OCI-M1 (cell line): ENCODE results near the gene GNAL.
"Not testable (repeated sequence)": the region's sequence is repeated elsewhere in the genome, so short reads cannot be mapped to it uniquely, and the experiment has no call there.

Experiments used
- DNase-seq: peaks from one replicate; lab custom pipeline; 2025; lab: John Stamatoyannopoulos, UW

The GNAL gene

DNA sequence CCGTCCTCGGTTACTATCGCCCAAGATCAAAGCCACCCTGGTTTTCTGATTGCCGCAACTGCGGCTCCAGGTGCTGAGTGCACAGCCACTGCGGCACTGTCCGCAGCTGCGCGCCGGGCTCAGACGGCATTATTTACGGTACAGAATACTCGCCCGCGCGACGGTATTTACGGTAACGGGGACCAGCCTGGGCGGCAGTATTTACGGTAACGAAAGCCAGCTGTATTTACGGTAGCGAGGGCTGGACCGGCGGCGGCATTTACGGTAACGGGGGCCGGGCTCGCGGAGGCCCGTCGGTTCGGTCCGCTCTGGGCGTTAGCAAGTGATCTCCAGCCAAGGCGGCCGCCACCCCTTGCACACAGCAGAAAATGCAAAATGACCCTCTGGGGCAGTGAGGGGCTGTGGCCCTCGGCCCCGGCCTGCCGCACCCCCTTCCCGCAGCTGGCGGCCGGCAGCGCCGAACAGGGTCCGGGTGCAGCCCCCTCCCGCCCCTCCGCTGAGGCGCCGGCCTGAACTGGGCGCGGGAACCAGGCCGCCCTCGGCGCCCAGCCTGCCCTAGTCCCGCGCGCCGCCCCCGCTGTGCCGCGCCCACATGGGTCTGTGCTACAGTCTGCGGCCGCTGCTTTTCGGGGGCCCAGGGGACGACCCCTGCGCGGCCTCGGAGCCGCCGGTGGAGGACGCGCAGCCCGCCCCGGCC is at the start of gene GNAL:
GNAL (plus strand) TSS at position 293 of the 697 bp plus-strand sequence; CDS start at position 593, 300 bp downstream.
- no peak for DNase-seq

DNA sequence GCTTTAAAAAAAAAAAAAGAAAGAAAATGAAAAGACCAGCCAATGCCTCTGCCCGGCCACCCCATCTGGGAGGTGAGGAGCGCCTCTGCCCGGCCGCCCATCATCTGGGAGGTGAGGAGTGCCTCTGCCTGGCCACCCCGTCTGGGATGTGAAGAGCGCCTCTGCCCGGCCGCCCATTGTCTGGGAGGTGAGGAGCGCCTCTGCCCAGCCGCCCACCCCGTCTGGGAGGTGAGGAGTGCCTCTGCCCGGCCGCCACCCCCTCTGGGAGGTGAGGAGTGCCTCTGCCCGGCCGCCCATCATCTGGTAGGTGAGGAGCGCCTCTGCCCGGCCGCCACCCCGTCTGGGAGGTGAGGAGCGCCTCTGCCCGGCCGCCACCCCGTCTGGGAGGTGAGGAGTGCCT is 41.8 kb upstream of the GNAL start:
- DNase-seq = not testable (repeated sequence)

DNA sequence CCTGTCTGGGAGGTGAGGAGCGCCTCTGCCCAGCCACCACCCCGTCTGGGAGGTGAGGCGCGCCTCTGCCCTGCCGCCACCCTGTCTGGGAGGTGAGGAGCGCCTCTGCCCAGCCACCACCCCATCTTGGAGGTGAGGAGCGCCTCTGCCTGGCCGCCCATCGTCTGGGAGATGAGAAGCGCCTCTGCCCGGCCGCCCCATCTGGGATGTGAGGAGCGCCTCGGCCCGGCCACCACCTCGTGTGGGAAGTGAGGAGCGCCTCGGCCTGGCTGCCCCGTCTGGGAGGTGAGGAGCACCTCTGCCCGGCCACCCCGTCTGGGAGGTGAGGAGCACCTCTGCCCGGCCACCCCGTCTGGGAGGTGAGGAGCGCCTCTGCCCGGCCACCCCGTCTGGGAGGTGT is 41.3 kb upstream of the GNAL start:
- DNase-seq = not testable (repeated sequence)

DNA sequence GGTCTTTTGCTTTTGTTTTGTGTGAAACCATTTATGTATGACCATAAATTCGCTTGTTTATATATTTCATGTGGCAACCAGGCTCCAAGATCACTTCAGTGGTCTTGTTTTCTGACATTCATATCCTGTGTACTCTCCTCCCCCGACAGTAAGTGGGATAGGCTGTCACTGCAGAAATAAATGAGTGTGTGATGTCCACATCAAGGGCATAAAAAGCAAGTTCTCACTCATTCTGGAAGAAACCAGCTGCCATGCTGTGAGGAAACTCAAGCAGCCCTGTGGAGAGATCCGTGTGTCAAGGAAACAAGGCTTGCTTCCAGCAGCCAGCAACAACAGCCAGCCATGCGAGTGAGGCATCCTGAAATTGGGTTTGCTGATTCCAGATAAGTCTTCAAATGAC is 39.2 kb upstream of the GNAL start:
- DNase-seq = no peak

DNA sequence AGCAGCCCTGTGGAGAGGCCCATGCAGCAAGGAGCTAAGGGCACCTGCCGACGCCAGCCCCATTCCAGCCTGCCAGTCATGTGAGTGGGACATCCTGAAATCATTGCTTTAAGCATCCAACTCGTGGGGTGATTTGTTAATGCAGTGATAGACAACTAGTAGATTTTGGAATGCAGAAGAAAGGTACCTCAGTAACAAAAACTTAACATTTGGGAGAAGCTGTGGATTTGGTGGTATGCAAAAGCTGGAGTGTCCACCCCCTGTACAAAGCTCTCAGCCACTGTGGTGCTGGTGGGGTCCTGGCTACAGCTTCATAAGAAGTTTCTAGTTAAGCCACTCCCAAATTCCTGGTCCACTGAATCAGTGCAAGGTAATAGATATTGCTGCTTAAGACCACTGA is 37.2 kb upstream of the GNAL start:
- DNase-seq = no peak

DNA sequence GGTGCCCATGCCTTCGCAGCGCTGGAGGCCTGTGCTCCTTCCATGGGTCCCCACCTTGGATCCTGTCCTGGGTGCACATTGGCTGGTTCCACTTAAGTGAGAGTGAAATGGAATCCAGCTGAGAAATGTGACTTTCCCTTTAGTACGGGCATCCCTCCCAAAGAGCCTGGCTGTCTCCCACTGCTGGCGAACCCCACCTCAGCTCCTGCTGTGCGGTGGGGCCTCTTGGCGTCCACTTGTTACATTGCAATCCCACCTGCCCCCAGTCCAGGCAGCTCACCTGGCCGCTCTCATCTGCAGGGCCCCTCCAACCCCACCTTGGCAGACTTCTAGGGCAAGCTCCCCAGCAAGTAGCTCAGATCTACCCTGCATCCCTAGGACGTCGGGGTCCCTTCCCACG is 35.5 kb upstream of the GNAL start:
- no peak for DNase-seq

DNA sequence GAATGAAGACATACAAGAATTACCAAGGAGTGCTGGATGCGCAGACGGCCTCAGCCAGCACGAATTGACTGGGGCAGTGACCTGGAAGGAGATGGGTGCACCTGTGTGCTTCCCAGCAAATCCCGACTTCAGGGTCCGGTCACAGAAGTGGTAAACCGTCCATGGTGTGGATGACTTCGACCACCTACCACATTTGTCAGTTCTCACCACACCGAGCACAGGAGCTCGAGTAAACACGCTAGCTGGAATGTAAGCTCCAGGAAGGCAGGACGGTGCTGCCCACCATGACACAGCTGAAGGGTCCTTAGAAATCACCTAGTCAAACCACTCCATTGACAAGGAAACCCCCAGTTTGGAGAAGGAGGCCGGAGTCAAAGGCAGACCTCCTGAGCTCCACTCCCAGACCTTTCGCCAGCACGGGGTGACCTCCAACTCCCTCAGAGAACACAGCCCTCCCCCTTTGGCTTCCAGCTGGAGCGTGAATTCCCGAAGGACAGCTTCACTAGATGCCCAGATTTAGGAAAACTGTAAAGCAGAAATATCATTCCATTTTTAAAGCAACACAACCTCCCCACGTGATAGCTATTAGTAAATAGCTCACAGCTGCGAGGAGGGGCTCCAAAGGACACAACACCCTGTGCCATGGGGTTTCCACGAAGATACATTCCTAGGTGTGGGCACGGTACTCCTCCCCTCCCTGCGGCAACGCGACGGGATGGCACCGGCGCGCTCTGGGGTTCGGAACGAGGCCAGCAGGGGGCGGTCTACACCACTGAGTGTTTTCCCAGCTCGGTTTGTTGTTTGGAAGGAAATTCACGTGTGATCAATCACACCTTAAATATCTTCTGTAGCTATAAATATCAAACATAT is 34.1 kb upstream of the GNAL start:
- peak; percentile 48 for DNase-seq

DNA sequence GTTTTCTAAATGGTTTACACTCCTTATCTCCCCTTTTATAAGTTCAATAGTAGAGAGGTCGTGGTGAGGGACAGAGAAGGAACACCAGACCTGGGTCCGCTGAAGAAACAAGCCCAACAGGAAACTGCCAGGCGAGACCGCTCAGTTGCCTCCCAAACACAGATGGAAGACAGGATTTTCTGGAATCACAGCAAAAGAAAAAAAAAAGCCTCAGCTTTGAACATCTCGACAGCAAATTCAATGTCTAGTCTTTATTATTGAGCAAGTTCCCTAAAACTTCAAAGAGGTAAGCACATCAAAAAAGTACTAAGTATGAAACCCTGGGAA is 33.5 kb upstream of the GNAL start:
- DNase-seq = no peak

DNA sequence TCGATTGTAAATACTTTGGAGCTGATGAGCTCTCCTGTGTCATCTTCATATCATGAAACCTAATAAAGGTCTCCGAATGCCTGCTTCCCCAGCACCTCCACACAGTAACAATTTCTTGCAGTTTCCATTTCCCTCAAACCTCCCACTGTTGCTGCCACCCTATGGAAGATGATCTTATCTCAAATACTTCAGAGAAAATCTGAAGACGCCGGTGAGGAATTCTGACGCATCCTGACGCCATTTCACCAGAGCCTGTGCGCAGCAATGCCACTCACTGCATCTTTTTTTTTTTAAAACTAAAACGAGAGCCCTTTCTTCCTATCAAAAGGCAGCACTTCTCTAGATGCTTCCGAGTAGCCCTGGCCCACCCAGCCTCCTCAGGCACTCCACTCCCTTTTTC is 31.9 kb upstream of the GNAL start:
- no peak for DNase-seq

DNA sequence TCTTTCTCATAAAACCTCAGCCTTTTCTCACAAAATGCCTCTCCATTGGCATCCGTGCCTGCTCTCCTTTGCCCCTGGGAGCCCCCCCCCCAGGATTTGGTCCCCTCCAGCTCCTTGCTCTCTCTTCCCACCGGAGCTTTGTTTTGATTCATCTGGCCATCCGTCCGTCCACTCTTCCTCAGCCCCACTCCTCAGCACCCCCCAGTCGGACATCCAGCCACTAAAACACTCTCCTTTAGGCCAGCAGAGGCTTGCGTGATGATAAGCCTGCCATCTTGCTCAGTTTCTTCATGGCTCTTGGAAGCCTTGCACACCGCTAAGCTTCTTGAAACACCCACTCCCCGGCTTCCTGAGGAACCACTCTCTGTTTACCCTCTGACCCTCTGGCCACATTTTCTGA is 31.5 kb upstream of the GNAL start:
- no peak for DNase-seq

DNA sequence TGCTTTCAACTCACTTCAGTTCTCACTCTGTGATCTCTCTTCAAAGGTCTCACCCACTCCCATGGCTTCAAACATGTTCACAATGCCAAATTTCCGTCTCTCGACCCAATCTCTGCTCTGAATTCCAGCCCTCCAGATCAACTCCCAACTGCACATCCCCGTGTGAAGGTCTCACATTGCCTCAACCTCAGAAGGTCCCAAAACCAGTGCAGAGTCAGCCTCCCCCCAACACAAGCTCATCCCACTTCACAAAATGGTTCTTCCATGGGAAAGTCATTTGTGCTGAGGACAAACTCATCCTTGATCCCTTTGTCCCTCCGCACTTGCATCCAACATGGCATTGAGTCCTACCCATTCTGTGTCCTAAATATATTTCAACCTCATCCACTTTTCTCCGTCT is 31.0 kb upstream of the GNAL start:
- DNase-seq = no peak

DNA sequence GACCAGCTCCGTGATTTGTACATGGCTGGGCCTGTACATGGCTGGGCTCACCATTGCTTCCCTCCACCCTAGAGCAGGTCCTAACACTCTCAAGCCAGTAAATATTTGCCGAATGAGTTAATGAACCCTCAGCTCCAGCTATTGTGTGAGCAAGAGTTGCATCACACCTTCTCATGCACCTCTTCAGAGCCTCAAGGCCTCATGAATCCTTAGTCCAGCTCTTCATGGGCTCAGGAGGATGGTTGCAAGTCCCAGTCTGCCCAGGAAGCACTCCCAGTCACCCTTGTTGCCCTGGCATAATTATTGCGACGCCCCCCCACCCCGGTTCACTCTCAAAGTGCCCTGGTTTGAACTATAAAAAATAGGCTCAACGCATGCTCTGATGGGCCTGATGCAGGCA is 30.1 kb upstream of the GNAL start:
- no peak for DNase-seq

DNA sequence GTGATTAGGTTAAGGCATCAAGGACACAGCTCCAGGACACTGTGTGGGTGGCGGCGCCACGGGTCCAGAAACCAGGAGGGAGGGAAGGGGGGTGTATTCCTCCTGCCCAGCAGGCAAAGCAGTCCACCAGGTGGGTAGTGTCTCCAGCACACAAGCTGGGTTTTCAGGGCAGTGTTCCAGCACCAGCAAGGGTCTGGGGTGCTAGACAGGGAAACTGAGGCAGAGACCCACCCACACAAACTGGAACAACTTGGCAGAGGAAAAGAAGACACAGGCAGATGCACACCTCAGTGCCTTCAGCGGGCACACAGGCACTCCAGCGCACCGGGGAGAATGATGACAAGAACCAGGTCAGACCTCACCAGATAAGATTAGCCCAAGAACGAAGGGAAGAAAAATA is 28.4 kb upstream of the GNAL start:
- DNase-seq = no peak

DNA sequence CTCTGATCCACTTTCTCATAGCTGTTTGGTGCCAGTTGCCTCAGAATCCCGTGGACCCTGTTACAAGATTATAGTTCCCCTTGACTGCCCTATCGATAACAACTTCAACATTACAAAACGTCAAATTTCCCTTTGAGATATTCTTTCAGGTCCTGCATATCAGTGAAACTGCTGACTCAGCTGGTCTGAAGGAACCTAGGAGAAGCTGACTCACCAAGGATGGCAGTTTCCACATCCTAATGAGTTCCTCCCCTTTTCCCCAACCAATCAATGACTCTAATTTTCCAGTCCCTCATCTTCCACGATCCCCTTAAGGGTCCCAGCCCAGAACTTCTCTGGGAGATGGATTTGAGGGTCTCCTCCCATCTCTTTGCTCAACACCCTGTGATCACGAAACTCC is 27.6 kb upstream of the GNAL start:
- DNase-seq = no peak

DNA sequence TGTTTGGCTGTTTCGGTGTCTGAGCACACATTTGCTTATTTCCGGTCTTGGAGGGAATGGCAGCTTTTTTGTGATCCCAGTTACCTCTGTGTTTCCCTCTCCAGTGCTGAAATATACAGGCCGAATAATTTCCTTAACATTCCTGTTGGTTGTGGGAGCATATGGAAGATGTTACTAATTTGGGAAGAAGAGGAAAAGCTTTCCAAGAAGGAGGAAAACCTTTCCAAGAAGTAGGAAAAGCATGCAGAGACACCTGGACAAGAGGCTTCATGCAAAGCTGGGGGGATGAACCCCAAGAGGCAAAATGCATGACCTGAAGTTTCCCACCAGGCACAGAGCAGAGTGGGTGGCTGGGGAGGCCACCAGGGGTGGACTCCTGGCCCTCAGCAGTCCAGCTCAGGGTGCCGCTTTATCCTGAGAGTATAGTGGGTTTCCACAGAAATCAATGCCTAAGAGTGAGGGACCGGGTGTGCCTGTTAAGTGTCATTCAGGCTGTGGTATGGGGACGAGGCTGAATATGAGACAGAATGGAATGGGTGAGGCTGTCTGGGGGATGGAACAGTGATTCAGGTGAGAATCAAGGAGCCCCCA is 25.5 kb upstream of the GNAL start:
- no peak for DNase-seq

DNA sequence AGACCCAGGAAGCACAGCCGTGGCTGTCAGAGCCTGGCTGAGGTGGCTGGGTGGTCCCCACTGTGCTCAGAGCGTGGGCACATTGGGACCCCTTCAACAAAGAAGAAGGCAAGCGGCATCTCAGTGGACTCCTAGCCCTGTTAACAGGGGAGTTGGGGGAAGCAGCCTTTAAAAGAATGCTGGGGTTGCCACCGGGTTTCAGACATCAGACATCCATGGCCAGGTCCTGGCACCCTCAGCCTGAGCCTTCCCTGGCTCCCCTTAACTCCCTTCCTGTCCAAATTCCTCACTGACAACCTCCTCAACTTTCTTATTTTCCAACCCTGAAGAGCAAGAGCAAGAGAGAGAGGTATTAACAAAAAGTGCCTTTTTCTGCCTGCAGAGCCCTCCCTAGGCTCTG is 24.8 kb upstream of the GNAL start:
- DNase-seq = no peak

DNA sequence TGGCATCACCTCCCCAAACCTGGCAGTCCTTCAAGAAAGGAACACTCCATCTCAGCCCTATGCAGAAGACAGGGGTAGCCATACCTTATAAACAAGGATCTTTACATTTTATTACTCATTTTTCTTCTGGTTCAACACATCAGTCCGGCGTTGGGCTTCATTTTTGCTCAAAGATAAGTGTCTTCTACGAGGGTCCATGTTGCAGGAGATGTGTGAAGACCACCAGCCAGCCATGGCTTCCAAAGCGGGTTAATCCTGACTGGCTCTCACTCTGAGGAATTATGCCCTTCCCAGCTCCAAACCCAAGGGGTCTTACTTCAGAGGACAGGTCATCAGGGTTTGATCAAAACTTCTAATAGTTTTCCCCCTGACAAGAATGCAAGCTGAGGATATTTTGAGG is 23.9 kb upstream of the GNAL start:
- DNase-seq = no peak

DNA sequence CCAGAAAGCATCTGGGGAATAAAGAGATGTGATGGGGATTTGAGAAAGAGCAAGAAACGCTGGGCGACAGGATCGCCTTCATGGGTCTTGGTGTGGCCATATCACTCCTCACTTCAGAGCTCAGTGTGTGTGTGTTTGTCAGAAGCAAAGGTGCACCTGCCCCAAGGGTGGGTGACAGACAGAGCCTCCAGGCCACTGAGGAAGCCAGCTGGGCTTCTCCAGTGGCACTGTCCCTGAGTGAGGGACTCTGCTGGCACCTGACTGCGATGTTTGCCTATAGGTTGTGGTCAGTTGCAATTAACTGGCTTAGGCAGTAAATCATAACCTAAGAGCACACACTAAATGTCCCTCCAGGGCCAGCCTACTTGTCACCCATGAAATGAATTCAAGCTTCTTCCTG is 23.5 kb upstream of the GNAL start:
- no peak for DNase-seq

DNA sequence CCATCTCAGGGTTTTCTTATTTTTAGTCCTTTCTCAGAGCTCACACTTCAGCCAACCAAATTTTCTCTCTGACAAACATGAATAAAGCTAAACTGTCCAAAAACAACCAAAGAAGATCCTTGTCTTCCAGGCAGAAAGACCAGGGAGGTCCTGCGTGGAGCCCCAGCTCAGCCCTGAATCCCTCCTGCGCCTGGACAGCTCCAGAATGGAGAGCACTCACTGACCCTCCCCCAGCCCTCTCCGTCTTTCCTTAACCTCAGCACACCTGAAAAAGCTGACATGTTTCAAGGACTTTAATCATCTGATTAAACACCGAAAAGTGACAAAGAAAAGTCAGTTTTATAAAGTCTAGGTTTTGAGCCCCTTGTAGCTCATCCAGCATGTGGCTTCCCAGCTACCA is 22.9 kb upstream of the GNAL start:
- no peak for DNase-seq

DNA sequence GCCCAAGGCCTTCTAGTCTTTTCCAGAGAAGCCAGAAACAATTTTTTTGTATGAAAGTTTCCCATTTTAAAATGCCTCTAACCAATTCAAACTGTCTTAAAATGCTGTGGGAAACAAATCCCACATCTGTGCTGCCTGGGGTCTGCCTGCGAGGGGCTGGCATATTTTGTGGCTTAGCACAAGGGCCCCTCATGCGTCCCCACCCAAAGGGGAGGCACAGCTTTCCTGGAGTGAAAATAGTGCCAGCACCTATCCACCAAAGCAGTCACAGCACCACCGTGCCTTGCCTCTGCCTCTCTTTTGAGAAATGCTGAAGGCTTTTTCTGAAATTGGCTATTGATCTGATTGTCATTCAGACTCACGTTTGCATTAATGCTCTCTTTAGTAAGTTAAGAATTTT is 22.2 kb upstream of the GNAL start:
- DNase-seq = no peak

DNA sequence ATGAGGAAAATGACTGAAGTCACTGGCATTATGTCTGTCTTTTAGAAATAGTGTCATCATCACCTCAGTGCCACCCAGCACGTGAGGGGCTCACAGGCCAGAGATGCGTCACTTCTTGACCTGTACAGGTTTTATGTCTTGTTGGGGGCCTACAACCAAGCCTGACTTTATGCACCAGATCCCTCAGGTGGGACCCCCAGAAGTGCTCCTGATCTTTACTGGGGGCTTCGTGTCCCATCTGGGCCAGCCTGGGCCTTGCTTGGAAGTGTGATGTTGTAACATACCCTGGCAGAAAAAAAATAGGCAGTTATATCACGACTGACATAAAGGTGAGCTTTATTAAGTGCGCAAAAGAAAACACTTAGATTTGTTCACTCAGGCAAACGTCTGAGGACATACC is 21.5 kb upstream of the GNAL start:
- DNase-seq = no peak

DNA sequence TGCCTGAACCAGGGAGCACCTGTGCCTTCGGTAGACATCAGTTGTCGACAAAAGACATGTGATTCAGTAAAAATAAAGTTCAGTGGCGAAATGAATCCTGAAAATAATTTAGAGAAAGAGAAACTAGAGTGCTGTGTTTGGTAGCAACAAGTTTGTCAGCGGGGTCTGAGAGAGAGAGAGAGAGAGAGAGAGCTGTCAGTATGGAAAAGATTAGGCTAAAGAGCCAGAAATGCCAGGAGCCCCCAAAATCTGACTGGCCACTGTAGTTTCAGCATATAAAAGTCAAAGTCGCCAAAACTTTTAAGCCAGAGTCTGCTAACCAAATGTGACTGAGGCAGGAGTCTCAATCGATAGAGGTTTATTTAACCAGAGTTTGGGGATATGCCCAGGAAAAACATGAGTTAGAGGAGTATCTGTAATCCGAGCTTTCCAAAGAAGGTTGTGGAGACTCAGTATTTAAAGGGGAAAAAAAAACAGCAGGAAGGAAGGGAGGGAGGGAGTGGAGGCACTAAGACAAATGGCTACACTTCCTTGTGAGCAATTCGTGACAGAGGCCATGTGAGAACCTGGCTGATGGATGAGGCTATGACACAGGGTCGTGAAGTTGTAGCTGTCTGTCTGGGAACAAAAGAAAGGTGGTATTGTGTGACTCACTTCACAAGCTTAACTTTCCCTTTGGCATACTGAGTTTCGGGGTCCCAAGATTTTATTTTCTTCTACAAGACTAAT is 20.5 kb upstream of the GNAL start:
- no peak for DNase-seq
